ENCODE measurements around the gene COL11A2. TPM values are rescaled to one million over a fixed set of nuclear protein-coding genes. Genes with fewer than 3 reads are reported as not detected.

COL11A2 gene
- total and polyA plus RNA-seq, 2 of the 13 experiments (the other 11 are each of a cell fraction or from before 2014, with no cell fraction given) = 0.55 TPM

DNA sequence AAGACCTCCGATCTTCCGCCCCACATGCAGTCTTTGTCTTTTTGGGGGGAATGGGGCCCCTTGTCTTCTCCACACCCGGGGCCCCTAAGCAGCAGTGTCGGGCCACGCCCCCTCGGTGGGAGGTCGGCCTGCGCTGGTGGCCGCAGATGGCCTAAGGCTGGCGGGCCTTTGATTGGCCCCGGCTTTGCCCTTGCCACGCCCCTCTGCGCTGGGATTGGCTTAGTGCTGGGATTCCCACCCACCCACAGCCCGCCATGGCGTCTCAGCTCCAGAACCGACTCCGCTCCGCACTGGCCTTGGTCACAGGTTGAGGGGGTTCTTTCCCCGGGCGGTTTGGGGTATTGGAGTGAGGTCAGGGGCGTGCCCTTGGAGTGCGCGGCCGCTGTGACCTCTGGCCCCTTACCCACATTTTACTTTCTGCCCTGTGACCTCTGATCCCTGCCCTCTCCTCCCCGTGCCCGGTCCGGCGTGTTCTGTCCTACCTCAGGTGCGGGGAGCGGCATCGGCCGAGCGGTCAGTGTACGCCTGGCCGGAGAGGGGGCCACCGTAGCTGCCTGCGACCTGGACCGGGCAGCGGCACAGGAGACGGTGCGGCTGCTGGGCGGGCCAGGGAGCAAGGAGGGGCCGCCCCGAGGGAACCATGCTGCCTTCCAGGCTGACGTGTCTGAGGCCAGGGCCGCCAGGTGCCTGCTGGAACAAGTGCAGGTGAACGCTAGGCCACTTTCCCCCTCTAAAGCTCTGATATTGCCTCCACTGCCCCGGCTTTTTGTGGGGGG, 12.3 kb upstream of the COL11A2 start, which contains the start of gene HSD17B8 (continued):
- TF ChIP-seq, protein P1, sequence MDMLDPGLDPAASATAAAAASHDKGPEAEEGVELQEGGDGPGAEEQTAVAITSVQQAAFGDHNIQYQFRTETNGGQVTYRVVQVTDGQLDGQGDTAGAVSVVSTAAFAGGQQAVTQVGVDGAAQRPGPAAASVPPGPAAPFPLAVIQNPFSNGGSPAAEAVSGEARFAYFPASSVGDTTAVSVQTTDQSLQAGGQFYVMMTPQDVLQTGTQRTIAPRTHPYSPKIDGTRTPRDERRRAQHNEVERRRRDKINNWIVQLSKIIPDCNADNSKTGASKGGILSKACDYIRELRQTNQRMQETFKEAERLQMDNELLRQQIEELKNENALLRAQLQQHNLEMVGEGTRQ (IDR thresholded peaks at IDR 0.05; ENCODE audit: low read depth, low read length) = no peak
- TF ChIP-seq, protein P1 (CRISPR knock-in tag; IDR thresholded peaks at IDR 0.05; ENCODE audit: borderline replicate concordance) = no peak
- TF ChIP-seq, protein P2, sequence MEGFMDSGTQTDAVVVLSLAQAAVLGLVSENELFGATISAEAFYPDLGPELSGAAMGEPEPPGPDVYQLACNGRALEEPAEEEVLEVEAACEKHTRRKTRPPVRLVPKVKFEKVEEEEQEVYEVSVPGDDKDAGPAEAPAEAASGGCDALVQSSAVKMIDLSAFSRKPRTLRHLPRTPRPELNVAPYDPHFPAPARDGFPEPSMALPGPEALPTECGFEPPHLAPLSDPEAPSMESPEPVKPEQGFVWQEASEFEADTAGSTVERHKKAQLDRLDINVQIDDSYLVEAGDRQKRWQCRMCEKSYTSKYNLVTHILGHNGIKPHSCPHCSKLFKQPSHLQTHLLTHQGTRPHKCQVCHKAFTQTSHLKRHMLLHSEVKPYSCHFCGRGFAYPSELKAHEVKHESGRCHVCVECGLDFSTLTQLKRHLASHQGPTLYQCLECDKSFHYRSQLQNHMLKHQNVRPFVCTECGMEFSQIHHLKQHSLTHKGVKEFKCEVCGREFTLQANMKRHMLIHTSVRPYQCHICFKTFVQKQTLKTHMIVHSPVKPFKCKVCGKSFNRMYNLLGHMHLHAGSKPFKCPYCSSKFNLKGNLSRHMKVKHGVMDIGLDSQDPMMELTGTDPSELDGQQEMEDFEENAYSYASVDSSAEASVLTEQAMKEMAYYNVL (CRISPR knock-in tag; IDR thresholded peaks at IDR 0.05; ENCODE audit: borderline replicate concordance) = peak; percentile 74; the same call in 1 of the 2 replicates
- TF ChIP-seq ZNF432 (CRISPR knock-in tag; IDR thresholded peaks at IDR 0.05; ENCODE audit: borderline replicate concordance) = no peak
- TF ChIP-seq TGIF2 (CRISPR knock-in tag; IDR thresholded peaks at IDR 0.05) = 0 out of 2 replicates have a peak, but pooled peaks have one; percentile 65
- TF ChIP-seq, protein P3, sequence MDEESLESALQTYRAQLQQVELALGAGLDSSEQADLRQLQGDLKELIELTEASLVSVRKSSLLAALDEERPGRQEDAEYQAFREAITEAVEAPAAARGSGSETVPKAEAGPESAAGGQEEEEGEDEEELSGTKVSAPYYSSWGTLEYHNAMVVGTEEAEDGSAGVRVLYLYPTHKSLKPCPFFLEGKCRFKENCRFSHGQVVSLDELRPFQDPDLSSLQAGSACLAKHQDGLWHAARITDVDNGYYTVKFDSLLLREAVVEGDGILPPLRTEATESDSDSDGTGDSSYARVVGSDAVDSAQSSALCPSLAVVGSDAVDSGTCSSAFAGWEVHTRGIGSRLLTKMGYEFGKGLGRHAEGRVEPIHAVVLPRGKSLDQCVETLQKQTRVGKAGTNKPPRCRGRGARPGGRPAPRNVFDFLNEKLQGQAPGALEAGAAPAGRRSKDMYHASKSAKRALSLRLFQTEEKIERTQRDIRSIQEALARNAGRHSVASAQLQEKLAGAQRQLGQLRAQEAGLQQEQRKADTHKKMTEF (CRISPR knock-in tag; IDR thresholded peaks at IDR 0.05) = peak; percentile 92; the same call in 1 of the 2 replicates
- peak; percentile 90 for TF ChIP-seq BRCA1 (CRISPR knock-in tag; IDR thresholded peaks at IDR 0.05)
- TF ChIP-seq, protein P4, sequence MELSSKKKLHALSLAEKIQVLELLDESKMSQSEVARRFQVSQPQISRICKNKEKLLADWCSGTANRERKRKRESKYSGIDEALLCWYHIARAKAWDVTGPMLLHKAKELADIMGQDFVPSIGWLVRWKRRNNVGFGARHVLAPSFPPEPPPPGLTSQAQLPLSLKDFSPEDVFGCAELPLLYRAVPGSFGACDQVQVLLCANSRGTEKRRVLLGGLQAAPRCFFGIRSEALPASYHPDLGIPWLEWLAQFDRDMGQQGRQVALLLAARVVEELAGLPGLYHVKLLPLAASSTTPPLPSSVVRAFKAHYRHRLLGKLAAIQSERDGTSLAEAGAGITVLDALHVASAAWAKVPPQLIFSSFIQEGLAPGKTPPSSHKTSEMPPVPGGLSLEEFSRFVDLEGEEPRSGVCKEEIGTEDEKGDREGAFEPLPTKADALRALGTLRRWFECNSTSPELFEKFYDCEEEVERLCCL (CRISPR knock-in tag; IDR thresholded peaks at IDR 0.05; ENCODE audit: borderline replicate concordance) = 0 out of 2 replicates have a peak, but pooled peaks have one; percentile 36
- no peak for TF ChIP-seq CBX2 (IDR thresholded peaks at IDR 0.05; ENCODE audit: low read depth, low read length)
- no peak for TF ChIP-seq CBX2 (CRISPR knock-in tag; IDR thresholded peaks at IDR 0.05; ENCODE audit: low read depth)
- TF ChIP-seq, protein P5, sequence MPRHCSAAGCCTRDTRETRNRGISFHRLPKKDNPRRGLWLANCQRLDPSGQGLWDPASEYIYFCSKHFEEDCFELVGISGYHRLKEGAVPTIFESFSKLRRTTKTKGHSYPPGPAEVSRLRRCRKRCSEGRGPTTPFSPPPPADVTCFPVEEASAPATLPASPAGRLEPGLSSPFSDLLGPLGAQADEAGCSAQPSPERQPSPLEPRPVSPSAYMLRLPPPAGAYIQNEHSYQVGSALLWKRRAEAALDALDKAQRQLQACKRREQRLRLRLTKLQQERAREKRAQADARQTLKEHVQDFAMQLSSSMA (CRISPR knock-in tag; IDR thresholded peaks at IDR 0.05) = peak; percentile 56; the same call in 1 of the 2 replicates
- no peak for TF ChIP-seq STAT5B (CRISPR knock-in tag; IDR thresholded peaks at IDR 0.05)
- TF ChIP-seq, protein P6, sequence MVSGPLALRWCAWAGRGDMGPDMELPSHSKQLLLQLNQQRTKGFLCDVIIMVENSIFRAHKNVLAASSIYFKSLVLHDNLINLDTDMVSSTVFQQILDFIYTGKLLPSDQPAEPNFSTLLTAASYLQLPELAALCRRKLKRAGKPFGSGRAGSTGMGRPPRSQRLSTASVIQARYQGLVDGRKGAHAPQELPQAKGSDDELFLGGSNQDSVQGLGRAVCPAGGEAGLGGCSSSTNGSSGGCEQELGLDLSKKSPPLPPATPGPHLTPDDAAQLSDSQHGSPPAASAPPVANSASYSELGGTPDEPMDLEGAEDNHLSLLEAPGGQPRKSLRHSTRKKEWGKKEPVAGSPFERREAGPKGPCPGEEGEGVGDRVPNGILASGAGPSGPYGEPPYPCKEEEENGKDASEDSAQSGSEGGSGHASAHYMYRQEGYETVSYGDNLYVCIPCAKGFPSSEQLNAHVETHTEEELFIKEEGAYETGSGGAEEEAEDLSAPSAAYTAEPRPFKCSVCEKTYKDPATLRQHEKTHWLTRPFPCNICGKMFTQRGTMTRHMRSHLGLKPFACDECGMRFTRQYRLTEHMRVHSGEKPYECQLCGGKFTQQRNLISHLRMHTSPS (CRISPR knock-in tag; IDR thresholded peaks at IDR 0.05; ENCODE audit: low read depth) = peak; percentile 62; the same call in 1 of the 2 replicates
- TF ChIP-seq XRCC5 (optimal IDR thresholded peaks at IDR 0.05; ENCODE audit: low read length) = peak; percentile 74
- TF ChIP-seq, protein P7, sequence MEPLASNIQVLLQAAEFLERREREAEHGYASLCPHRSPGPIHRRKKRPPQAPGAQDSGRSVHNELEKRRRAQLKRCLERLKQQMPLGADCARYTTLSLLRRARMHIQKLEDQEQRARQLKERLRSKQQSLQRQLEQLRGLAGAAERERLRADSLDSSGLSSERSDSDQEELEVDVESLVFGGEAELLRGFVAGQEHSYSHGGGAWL (CRISPR knock-in tag; IDR thresholded peaks at IDR 0.05) = peak; percentile 70; the same call in 1 of the 2 replicates
- TF ChIP-seq MAZ (IDR thresholded peaks at IDR 0.05; ENCODE audit: borderline replicate concordance, low read depth, low read length) = no peak; the same call in 1 of the 2 replicates
- peak; percentile 29; the same call in 1 of the 2 replicates for TF ChIP-seq MAZ (CRISPR knock-in tag; IDR thresholded peaks at IDR 0.05; ENCODE audit: low read depth)
- peak; percentile 74 for TF ChIP-seq ZFY (CRISPR knock-in tag; IDR thresholded peaks at IDR 0.05)
